HepG2 (cell line): ENCODE data around the gene SYNGAP1. TPM values are rescaled to one million over a fixed set of nuclear protein-coding genes. Genes with fewer than 3 reads are reported as not detected.

Source experiments
- ATAC-seq: fragments of 200-7000 bp; cut with Tn5 transposase; 3 replicates; pipeline ENCODE4 v1.9.1; 2020; ENCODE audit warnings: mild to moderate bottlenecking, moderate library complexity
- BruUV-seq: library from RNA; stranded (reverse); fragments of 400-500 nt; replicated peaks from 2 replicates; lab custom pipeline; 2021; lab: Mats Ljungman, UMichigan
- CTCF ChIA-PET: fragments of 300-600 bp; formaldehyde crosslinking; extraction: SDS; loops from one replicate; lab custom pipeline; 2021; ENCODE audit warnings: low total read pairs, inconsistent platforms, low intra/inter-chr PET ratio; lab: Yijun Ruan, JAX
- POLR2A ChIA-PET: fragments of 350-600 bp; sonication (Branson Sonifier 250); formaldehyde crosslinking; loops from one replicate; lab custom pipeline; 2020; ENCODE audit warnings: antibody characterized with exemption, inconsistent platforms; lab: Yijun Ruan, JAX
- DNase-seq: peaks from one replicate; pipeline ENCODE4 v3.0.0-alpha.2; 2015; ENCODE audit warnings: low spot score
- FAIRE-seq: peaks from 3 replicates; lab custom pipeline; 2011; peaks lifted over from hg19 to GRCh38; lab: Jason Lieb, UNC
- H2AFZ ChIP-seq: one replicate; pipeline ENCODE4 v1.6.1; 2011; ENCODE audit warnings: low read length, inconsistent platforms
- H3K27ac ChIP-seq: fragments of 300-600 bp; 3 replicates; pipeline ENCODE4 v1.8.0; 2011; ENCODE audit warnings: mixed run types, mild to moderate bottlenecking, mixed read lengths, low read length, inconsistent platforms; ENCODE audit not compliant: insufficient read depth; ENCODE audit errors: extremely low read length
- H3K27me3 ChIP-seq, 2 experiments: fragments of 200-600 bp in 1 of 2; 2 replicates in 1 of 2; 3 replicates in 1 of 2; pipeline versions ENCODE4 v1.6.0 to v1.8.0; 2011; ENCODE audit warnings: low read length in 2 of 2, mild to moderate bottlenecking in 2 of 2, moderate library complexity in 2 of 2, inconsistent platforms in 1 of 2; ENCODE audit not compliant: insufficient read depth in 2 of 2, control insufficient read depth in 1 of 2
- H3K36me3 ChIP-seq, 2 experiments: fragments of 200-600 bp in 1 of 2; replicated peaks in 1 of 2; 2 replicates in 1 of 2; 3 replicates in 1 of 2; pipeline versions ENCODE4 v1.5.1 to v1.8.0; 2011; ENCODE audit warnings: low read length in 2 of 2, inconsistent platforms in 1 of 2; ENCODE audit not compliant: insufficient read depth in 2 of 2, control insufficient read depth in 1 of 2
- H3K4me1 ChIP-seq: 2 replicates; pipeline ENCODE4 v1.5.1; 2012; ENCODE audit warnings: low read length, inconsistent platforms; ENCODE audit not compliant: insufficient read depth
- H3K4me2 ChIP-seq: 2 replicates; pipeline ENCODE4 v1.6.0; 2011; ENCODE audit warnings: low read depth, low read length, inconsistent platforms
- H3K4me3 ChIP-seq, 3 experiments: fragments of 200-600 bp in 1 of 3; sonication (generic), shearing (Covaris generic) in 1 of 3; replicated peaks in 1 of 3; 2 replicates each; pipeline ENCODE4 v1.5.1; 2011 to 2016; ENCODE audit warnings: low read length in 3 of 3, inconsistent platforms in 2 of 3, low read depth in 2 of 3, mild to moderate bottlenecking in 2 of 3, control low read depth in 1 of 3, mixed read lengths in 1 of 3; ENCODE audit not compliant: insufficient read depth in 1 of 3
- H3K79me2 ChIP-seq: one replicate; pipeline ENCODE4 v1.6.1; 2011; ENCODE audit warnings: low read length, inconsistent platforms; ENCODE audit not compliant: insufficient read depth
- H3K9ac ChIP-seq: 2 replicates; pipeline ENCODE4 v1.6.0; 2011; ENCODE audit warnings: mild to moderate bottlenecking, low read depth, low read length, inconsistent platforms; ENCODE audit not compliant: insufficient read depth
- H3K9me3 ChIP-seq: 2 replicates; pipeline ENCODE4 v1.5.1; 2012; ENCODE audit warnings: mild to moderate bottlenecking, low read length
- H4K20me1 ChIP-seq: 2 replicates; pipeline ENCODE4 v1.6.0; 2011; ENCODE audit warnings: inconsistent platforms, mild to moderate bottlenecking, low read length, moderate library complexity; ENCODE audit not compliant: insufficient read depth
- AGO2 ChIP-seq: fragments of 200-400 bp; formaldehyde crosslinking; optimal IDR thresholded peaks from 2 replicates; pipeline ENCODE3; 2017; ENCODE audit warnings: mild to moderate bottlenecking, low read depth, low read length, moderate library complexity
- RBFOX2 ChIP-seq: fragments of 200-400 bp; formaldehyde crosslinking; IDR thresholded peaks from 2 replicates; pipeline ENCODE4 v1.6.1; 2017; ENCODE audit warnings: low read depth, mild to moderate bottlenecking, low read length
- ZKSCAN5 ChIP-seq: sonication (generic); formaldehyde crosslinking; IDR thresholded peaks from 2 replicates; pipeline ENCODE4 v1.5.1; 2020; ENCODE audit warnings: mild to moderate bottlenecking, missing genetic modification reagents
- ZNF329 ChIP-seq: sonication (generic); formaldehyde crosslinking; IDR thresholded peaks from 2 replicates; pipeline ENCODE4 v1.9.0; 2021; ENCODE audit warnings: low read depth, mild to moderate bottlenecking, missing genetic modification reagents
- WGBS: methylation state at CpG from one replicate; pipeline ENCODE4 v1.1.6; 2017; ENCODE audit warnings: low lambda C conversion rate; 5-methylcytosine and 5-hydroxymethylcytosine counted together
- in situ Hi-C: cut with HindIII; loops from 2 replicates; pipeline ENCODE4 v1.10.0; 2017; ENCODE audit warnings: low pct_unique_long_range_greater_than_20kb; ENCODE audit not compliant: extremely low pct_ligation_motif_present
- intact Hi-C: fragments of 100-400 bp; cut with micrococcal nuclease; formaldehyde crosslinking; loops from one replicate; pipeline ENCODE4 v1.10.0; 2022; ENCODE audit not compliant: unreplicated experiment
- polyA plus RNA-seq, 8 experiments: library from polyadenylated mRNA; depleted of rRNA in 3 of 8; stranded (reverse) in 7 of 8; unstranded in 1 of 8; fragments of >200 nt; fragmentation: Illumina TruSeq in 4 of 8; extraction: Trizol in 4 of 8; gene quantifications; 2 replicates each; pipeline versions ENCODE4 v1.2.1 to v1.2.3, GENCODE V29; 2011 to 2016; ENCODE audit warnings: low read depth in 4 of 8, missing spikeins in 1 of 8, mixed read lengths in 1 of 8; ENCODE audit not compliant: insufficient read depth in 1 of 8
- total RNA-seq, 5 experiments: library from RNA; depleted of rRNA; stranded (reverse); fragments of >200 nt; fragmentation: Illumina TruSeq; extraction: Trizol; gene quantifications; 2 replicates each; pipeline ENCODE4 v1.2.3, GENCODE V29; 2016; ENCODE audit warnings: low read depth in 1 of 5
- TF ChIP-seq, protein P1 (sequence below): sonication (generic); formaldehyde crosslinking; conservative IDR thresholded peaks from 2 replicates; pipeline ENCODE4 v1.8.1; 2023; ENCODE audit warnings: missing genetic modification reagents
- TF ChIP-seq, protein P2 (sequence below): sonication (generic); formaldehyde crosslinking; IDR thresholded peaks from 2 replicates; pipeline ENCODE4 v1.5.0; 2020; ENCODE audit warnings: mild to moderate bottlenecking, missing genetic modification reagents, moderate library complexity
- TF ChIP-seq, protein P3 (sequence below): sonication (generic); formaldehyde crosslinking; IDR thresholded peaks from 2 replicates; pipeline ENCODE4 v1.4.0; 2020; ENCODE audit warnings: missing genetic modification reagents

Gene SYNGAP1
- total and polyA plus RNA-seq, 2 of the 13 experiments (the other 11 are each of a cell fraction or from before 2014, with no cell fraction given) = 0.75 to 1.1 TPM

DNA sequence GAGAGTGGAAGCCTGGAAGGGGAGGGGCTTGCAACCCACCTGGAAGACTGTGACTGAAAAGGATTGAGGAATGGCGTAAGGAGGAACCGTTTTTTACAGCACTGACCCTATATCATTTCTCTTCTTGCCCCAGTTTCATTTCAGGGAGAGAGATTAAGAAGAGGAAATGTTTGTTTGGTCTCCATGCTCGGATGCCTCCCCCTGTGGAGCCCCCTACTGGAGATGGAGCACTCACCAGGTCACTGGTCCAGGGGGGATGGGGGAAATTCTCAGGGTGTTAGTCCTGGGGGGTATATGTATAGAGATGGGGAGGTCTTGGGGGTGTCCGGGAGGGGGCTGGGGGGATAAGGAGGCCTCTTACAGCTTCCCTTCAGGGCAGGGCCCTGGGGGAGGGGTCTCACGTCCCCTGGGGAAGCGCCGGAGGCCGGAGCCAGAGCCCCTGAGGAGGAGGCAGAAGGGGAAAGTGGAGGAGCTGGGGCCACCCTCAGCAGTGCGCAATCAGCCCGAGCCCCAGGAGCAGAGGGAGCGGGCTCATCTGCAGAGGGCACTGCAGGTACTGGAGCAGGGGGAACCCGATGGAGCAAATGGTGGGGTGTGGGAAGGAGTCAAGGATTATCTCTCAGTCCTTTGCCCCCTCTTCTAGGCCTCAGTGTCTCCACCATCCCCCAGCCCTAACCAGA lies 5.1 kb upstream of the SYNGAP1 start:
- in situ Hi-C loops = loop anchor here (10.0 to 25.0 kb wide), 2 partner anchors 127 to 210 kb away; partner anchors contain the start of genes B3GALT4, HSD17B8, PFDN6 and RGL2
- CTCF ChIA-PET = interaction anchor here (0.6 kb wide), 1 partner anchor 290 kb away, joined by 3 read pairs; no protein-coding TSS in a partner anchor
- Histone ChIP-seq H3K27ac (no peak overlapping the region), H3K4me2 (no peak overlapping the region), H3K36me3 (peaks cover 17 to 32% of the 10 kb centered on the region in 2 experiments), H3K9me3 (no peaks in the 10 kb centered on the region), H3K4me1 (peaks cover 54% of the 10 kb centered on the region), H3K9ac (no peak overlapping the region), H2AFZ (no peak overlapping the region), H3K4me3 (no peak overlapping the region), H4K20me1 (no peaks in the 10 kb centered on the region), H3K27me3 (no peaks in the 10 kb centered on the region; a peak in 1 of 5 replicates), H3K79me2 (peaks cover 26% of the 10 kb centered on the region)
- intact Hi-C loops = no loop called here
- POLR2A ChIA-PET = no interaction called here
- FAIRE-seq = no peak
- ATAC-seq = no peak
- TF ChIP-seq, protein P1, sequence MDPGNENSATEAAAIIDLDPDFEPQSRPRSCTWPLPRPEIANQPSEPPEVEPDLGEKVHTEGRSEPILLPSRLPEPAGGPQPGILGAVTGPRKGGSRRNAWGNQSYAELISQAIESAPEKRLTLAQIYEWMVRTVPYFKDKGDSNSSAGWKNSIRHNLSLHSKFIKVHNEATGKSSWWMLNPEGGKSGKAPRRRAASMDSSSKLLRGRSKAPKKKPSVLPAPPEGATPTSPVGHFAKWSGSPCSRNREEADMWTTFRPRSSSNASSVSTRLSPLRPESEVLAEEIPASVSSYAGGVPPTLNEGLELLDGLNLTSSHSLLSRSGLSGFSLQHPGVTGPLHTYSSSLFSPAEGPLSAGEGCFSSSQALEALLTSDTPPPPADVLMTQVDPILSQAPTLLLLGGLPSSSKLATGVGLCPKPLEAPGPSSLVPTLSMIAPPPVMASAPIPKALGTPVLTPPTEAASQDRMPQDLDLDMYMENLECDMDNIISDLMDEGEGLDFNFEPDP (CRISPR knock-in tag) = 0 out of 2 replicates have a peak, but pooled peaks have one; percentile 17
- TF ChIP-seq RBFOX2 (peak; percentile 68), ZKSCAN5 (CRISPR knock-in tag) (no peak), AGO2 (peak; percentile 72), ZNF329 (CRISPR knock-in tag) (no peak)
- TF ChIP-seq, protein P2, sequence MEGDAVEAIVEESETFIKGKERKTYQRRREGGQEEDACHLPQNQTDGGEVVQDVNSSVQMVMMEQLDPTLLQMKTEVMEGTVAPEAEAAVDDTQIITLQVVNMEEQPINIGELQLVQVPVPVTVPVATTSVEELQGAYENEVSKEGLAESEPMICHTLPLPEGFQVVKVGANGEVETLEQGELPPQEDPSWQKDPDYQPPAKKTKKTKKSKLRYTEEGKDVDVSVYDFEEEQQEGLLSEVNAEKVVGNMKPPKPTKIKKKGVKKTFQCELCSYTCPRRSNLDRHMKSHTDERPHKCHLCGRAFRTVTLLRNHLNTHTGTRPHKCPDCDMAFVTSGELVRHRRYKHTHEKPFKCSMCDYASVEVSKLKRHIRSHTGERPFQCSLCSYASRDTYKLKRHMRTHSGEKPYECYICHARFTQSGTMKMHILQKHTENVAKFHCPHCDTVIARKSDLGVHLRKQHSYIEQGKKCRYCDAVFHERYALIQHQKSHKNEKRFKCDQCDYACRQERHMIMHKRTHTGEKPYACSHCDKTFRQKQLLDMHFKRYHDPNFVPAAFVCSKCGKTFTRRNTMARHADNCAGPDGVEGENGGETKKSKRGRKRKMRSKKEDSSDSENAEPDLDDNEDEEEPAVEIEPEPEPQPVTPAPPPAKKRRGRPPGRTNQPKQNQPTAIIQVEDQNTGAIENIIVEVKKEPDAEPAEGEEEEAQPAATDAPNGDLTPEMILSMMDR (CRISPR knock-in tag) = peak; percentile 40
- TF ChIP-seq, protein P3, sequence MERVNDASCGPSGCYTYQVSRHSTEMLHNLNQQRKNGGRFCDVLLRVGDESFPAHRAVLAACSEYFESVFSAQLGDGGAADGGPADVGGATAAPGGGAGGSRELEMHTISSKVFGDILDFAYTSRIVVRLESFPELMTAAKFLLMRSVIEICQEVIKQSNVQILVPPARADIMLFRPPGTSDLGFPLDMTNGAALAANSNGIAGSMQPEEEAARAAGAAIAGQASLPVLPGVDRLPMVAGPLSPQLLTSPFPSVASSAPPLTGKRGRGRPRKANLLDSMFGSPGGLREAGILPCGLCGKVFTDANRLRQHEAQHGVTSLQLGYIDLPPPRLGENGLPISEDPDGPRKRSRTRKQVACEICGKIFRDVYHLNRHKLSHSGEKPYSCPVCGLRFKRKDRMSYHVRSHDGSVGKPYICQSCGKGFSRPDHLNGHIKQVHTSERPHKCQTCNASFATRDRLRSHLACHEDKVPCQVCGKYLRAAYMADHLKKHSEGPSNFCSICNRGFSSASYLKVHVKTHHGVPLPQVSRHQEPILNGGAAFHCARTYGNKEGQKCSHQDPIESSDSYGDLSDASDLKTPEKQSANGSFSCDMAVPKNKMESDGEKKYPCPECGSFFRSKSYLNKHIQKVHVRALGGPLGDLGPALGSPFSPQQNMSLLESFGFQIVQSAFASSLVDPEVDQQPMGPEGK (CRISPR knock-in tag) = peak; percentile 58
- no TSS peak for BruUV-seq
- DNase-seq = no peak
- 86% methylated on average over 12 of the region's 12 CpGs for WGBS
